ENCODE data around the gene CDK5. TPM values are rescaled to one million over a fixed set of nuclear protein-coding genes. Genes with fewer than 3 reads are reported as not detected.

CDK5 gene
- total and polyA plus RNA-seq, 10 of the 15 experiments (the other 5 are each of a cell fraction or from before 2014, with no cell fraction given): 1.5 to 33.4 (median 21.6) TPM

DNA sequence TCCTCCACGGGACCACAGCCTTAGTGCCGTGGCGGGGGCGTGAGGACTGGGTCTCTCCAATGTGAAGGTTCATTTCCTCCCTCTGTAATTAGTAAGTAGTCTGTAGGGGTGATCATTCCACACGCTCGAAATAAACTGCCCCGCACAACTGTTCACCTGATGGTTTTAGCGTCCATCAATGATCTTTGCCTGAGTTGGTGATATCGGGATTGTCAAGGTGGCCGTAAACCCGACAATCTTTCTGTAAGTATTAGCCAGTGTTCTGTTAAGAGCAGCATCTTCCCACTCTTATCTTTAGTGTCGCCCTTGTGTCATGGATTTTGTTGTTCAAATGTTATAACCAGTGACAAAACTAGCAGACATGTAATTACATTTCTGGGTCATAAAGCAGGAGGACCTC is 46.3 kb upstream of the CDK5 start:
- Histone ChIP-seq H3K27ac (ENCODE audit: control insufficient read depth, insufficient read depth) (no peak overlapping the region), H3K36me3 (ENCODE audit: control insufficient read depth in 2 of 2, insufficient read depth in 2 of 2, low read length in 1 of 2) (peaks cover 4 to 5% of the 10 kb centered on the region in 2 experiments; a peak in 2 of 4 replicates), H3K79me2 (ENCODE audit: control insufficient read depth, insufficient read depth, low read length) (peaks cover 8% of the 10 kb centered on the region), H3K4me2 (ENCODE audit: control insufficient read depth, insufficient read depth) (no peak overlapping the region), H2AFZ (ENCODE audit: control insufficient read depth, low read depth, low read length) (no peak overlapping the region), H4K20me1 (ENCODE audit: control insufficient read depth, insufficient read depth) (no peaks in the 10 kb centered on the region; the same call in 1 of the 2 replicates), H3K9ac (ENCODE audit: control insufficient read depth, insufficient read depth, low read length) (no peak overlapping the region), H3K9me3 (replicated peaks; ENCODE audit: control insufficient read depth, insufficient read depth, low read length) (no peaks in the 10 kb centered on the region), H3K27me3 (replicated peaks in 1 of 2; ENCODE audit: control insufficient read depth in 2 of 2, insufficient read depth in 2 of 2, low read length in 1 of 2) (no peaks in the 10 kb centered on the region), H3K4me3 (no peak overlapping the region), H3K4me1 (ENCODE audit: control insufficient read depth, insufficient read depth, low read length) (no peaks in the 10 kb centered on the region)
- intact Hi-C loops (cut with micrococcal nuclease; ENCODE audit: unreplicated experiment): no loop called here
- in situ Hi-C loops (cut with MboI): no loop called here
- ChIA-PET POLR2A (interaction anchor here (0.6 kb wide), 1 partner anchor 52 kb away, joined by 5 read pairs; no protein-coding TSS in a partner anchor), RAD21 (ENCODE audit: unreplicated experiment) (no interaction called here), SMC1A (ENCODE audit: uncharacterized antibody, unreplicated experiment) (no interaction called here), CTCF (interaction anchor here (1.1 to 1.5 kb wide), 3 partner anchors 14 to 44 kb away, joined by 3 to 4 read pairs (median 4); no protein-coding TSS in a partner anchor)
- BruUV-seq (replicated peaks): no TSS peak
- no peak for TF ChIP-seq TAF1 (IDR thresholded peaks at IDR 0.05; ENCODE audit: borderline replicate concordance, low read depth, low read length)
- TF ChIP-seq EGR1 (IDR thresholded peaks at IDR 0.05; ENCODE audit: borderline replicate concordance in 1 of 2, low read depth in 2 of 2, low read length in 2 of 2): no peak
- no peak for TF ChIP-seq PAX8 (IDR thresholded peaks at IDR 0.05)
- TF ChIP-seq, protein P1, sequence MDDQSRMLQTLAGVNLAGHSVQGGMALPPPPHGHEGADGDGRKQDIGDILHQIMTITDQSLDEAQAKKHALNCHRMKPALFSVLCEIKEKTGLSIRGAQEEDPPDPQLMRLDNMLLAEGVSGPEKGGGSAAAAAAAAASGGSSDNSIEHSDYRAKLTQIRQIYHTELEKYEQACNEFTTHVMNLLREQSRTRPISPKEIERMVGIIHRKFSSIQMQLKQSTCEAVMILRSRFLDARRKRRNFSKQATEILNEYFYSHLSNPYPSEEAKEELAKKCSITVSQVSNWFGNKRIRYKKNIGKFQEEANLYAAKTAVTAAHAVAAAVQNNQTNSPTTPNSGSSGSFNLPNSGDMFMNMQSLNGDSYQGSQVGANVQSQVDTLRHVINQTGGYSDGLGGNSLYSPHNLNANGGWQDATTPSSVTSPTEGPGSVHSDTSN (IDR thresholded peaks at IDR 0.05; ENCODE audit: insufficient replicate concordance, low read depth, low read length): no peak
- TF ChIP-seq CBFB (IDR thresholded peaks at IDR 0.05; ENCODE audit: low read depth): no peak
- TF ChIP-seq STAT1 (conservative IDR thresholded peaks at IDR 0.05): no peak
- TF ChIP-seq IKZF1 (conservative IDR thresholded peaks at IDR 0.05): no peak
- no peak for TF ChIP-seq PML (IDR thresholded peaks at IDR 0.05; ENCODE audit: low read length)
- TF ChIP-seq NFYA (IDR thresholded peaks at IDR 0.05; ENCODE audit: borderline replicate concordance, low read depth, low read length): no peak
- TF ChIP-seq, protein P2, sequence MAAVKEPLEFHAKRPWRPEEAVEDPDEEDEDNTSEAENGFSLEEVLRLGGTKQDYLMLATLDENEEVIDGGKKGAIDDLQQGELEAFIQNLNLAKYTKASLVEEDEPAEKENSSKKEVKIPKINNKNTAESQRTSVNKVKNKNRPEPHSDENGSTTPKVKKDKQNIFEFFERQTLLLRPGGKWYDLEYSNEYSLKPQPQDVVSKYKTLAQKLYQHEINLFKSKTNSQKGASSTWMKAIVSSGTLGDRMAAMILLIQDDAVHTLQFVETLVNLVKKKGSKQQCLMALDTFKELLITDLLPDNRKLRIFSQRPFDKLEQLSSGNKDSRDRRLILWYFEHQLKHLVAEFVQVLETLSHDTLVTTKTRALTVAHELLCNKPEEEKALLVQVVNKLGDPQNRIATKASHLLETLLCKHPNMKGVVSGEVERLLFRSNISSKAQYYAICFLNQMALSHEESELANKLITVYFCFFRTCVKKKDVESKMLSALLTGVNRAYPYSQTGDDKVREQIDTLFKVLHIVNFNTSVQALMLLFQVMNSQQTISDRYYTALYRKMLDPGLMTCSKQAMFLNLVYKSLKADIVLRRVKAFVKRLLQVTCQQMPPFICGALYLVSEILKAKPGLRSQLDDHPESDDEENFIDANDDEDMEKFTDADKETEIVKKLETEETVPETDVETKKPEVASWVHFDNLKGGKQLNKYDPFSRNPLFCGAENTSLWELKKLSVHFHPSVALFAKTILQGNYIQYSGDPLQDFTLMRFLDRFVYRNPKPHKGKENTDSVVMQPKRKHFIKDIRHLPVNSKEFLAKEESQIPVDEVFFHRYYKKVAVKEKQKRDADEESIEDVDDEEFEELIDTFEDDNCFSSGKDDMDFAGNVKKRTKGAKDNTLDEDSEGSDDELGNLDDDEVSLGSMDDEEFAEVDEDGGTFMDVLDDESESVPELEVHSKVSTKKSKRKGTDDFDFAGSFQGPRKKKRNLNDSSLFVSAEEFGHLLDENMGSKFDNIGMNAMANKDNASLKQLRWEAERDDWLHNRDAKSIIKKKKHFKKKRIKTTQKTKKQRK (IDR thresholded peaks at IDR 0.05; ENCODE audit: low read depth, low read length): no peak
- no peak for TF ChIP-seq BACH1 (IDR thresholded peaks at IDR 0.05; ENCODE audit: borderline replicate concordance)
- TF ChIP-seq MXI1 (IDR thresholded peaks at IDR 0.05; ENCODE audit: low read depth, low read length): no peak
- no peak for TF ChIP-seq BMI1 (IDR thresholded peaks at IDR 0.05; ENCODE audit: borderline replicate concordance)
- TF ChIP-seq ZSCAN29 (IDR thresholded peaks at IDR 0.05): no peak
- TF ChIP-seq EED (IDR thresholded peaks at IDR 0.05; ENCODE audit: low read depth): no peak
- FAIRE-seq (no peak), ATAC-seq (no peak), DNase-seq (ENCODE audit: low read depth, low spot score) (no peak)
- WGBS (ENCODE audit: insufficient coverage, insufficient replicate concordance, low lambda C conversion rate, missing lambda C conversion rate): 86% methylated on average over 12 of the region's 12 CpGs
